HCT116 (cell line): ENCODE measurements around the gene CDK14.

Source experiments
- CBX3 ChIP-seq: IDR thresholded peaks from 2 replicates; pipeline ENCODE4 v1.6.1; 2012; ENCODE audit warnings: low read depth
- EZH2 ChIP-seq: fragments of 200-600 bp; sonication (generic); IDR thresholded peaks from 2 replicates; pipeline ENCODE4 v1.6.1; 2017; ENCODE audit warnings: antibody characterized with exemption, mixed run types
- EZH2phosphoT487 ChIP-seq: fragments of 200-600 bp; IDR thresholded peaks from 2 replicates; pipeline ENCODE4 v1.6.1; 2018; ENCODE audit warnings: antibody characterized with exemption, borderline replicate concordance
- JUND ChIP-seq: IDR thresholded peaks from 2 replicates; pipeline ENCODE4 v1.6.1; 2012
- POLR2A ChIP-seq: IDR thresholded peaks from 2 replicates; pipeline ENCODE4 v1.7.0; 2011; ENCODE audit warnings: borderline replicate concordance; ENCODE audit not compliant: insufficient read depth, insufficient read length; ENCODE audit errors: extremely low read depth
- POLR2AphosphoS5 ChIP-seq: IDR thresholded peaks from 2 replicates; pipeline ENCODE4 v1.6.1; 2011; ENCODE audit warnings: mild to moderate bottlenecking, low read depth, low read length, moderate library complexity
- RAD21 ChIP-seq: IDR thresholded peaks from 2 replicates; pipeline ENCODE4 v1.6.1; 2012; ENCODE audit warnings: low read depth, mild to moderate bottlenecking
- SIN3A ChIP-seq: IDR thresholded peaks from 2 replicates; pipeline ENCODE4 v1.6.1; 2012; ENCODE audit warnings: low read depth
- ZNF274 ChIP-seq: fragments of 200-500 bp; sonication (Bioruptor generic); IDR thresholded peaks from 2 replicates; pipeline ENCODE4 v1.6.1; 2014; ENCODE audit warnings: mild to moderate bottlenecking, low read depth, low read length, inconsistent platforms
- TF ChIP-seq, protein P1 (sequence below): IDR thresholded peaks from 2 replicates; pipeline ENCODE4 v1.6.1; 2012; ENCODE audit warnings: low read depth
- TF ChIP-seq, protein P2 (sequence below), 3 experiments: fragments of 200-600 bp in 1 of 3; sonication (generic) in 1 of 3; IDR thresholded peaks in 2 of 3; conservative IDR thresholded peaks in 1 of 3; 2 replicates each; pipeline ENCODE4 v1.5.1; 2012 to 2017; ENCODE audit warnings: low read depth in 2 of 3, low read length in 2 of 3, antibody characterized with exemption in 1 of 3, borderline replicate concordance in 1 of 3, control low read depth in 1 of 3, mild to moderate bottlenecking in 1 of 3, mixed read lengths in 1 of 3, mixed run types in 1 of 3, moderate library complexity in 1 of 3; ENCODE audit not compliant: insufficient read depth in 1 of 3
- TF ChIP-seq, protein P3 (sequence below): IDR thresholded peaks from 2 replicates; pipeline ENCODE4 v1.6.1; 2012
- TF ChIP-seq, protein P4 (sequence below): IDR thresholded peaks from 2 replicates; pipeline ENCODE4 v1.6.1; 2012

DNA sequence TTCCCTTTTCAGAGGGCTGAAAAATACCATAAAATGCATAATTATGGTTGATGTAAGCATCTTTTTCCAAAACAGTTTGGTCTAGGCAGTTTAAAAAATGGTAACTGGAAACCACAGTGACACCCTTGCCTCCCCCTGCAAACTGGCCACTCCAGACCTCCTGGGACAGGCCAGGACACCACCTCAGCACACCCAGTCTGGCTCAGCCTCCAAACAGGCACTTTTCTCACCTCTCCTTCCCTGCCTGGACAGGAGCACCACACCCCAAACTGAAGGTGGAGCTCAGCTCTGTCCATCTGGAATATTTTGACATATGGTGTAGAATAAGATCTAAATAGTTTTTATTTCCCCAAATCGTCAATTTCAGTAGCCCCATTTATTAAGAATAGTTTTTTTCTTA lies 78.5 kb downstream of the CDK14 start:
- no peak for TF ChIP-seq CBX3
- TF ChIP-seq JUND = no peak
- TF ChIP-seq, protein P1, sequence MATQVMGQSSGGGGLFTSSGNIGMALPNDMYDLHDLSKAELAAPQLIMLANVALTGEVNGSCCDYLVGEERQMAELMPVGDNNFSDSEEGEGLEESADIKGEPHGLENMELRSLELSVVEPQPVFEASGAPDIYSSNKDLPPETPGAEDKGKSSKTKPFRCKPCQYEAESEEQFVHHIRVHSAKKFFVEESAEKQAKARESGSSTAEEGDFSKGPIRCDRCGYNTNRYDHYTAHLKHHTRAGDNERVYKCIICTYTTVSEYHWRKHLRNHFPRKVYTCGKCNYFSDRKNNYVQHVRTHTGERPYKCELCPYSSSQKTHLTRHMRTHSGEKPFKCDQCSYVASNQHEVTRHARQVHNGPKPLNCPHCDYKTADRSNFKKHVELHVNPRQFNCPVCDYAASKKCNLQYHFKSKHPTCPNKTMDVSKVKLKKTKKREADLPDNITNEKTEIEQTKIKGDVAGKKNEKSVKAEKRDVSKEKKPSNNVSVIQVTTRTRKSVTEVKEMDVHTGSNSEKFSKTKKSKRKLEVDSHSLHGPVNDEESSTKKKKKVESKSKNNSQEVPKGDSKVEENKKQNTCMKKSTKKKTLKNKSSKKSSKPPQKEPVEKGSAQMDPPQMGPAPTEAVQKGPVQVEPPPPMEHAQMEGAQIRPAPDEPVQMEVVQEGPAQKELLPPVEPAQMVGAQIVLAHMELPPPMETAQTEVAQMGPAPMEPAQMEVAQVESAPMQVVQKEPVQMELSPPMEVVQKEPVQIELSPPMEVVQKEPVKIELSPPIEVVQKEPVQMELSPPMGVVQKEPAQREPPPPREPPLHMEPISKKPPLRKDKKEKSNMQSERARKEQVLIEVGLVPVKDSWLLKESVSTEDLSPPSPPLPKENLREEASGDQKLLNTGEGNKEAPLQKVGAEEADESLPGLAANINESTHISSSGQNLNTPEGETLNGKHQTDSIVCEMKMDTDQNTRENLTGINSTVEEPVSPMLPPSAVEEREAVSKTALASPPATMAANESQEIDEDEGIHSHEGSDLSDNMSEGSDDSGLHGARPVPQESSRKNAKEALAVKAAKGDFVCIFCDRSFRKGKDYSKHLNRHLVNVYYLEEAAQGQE = no peak
- TF ChIP-seq POLR2A = no peak
- TF ChIP-seq, protein P2, sequence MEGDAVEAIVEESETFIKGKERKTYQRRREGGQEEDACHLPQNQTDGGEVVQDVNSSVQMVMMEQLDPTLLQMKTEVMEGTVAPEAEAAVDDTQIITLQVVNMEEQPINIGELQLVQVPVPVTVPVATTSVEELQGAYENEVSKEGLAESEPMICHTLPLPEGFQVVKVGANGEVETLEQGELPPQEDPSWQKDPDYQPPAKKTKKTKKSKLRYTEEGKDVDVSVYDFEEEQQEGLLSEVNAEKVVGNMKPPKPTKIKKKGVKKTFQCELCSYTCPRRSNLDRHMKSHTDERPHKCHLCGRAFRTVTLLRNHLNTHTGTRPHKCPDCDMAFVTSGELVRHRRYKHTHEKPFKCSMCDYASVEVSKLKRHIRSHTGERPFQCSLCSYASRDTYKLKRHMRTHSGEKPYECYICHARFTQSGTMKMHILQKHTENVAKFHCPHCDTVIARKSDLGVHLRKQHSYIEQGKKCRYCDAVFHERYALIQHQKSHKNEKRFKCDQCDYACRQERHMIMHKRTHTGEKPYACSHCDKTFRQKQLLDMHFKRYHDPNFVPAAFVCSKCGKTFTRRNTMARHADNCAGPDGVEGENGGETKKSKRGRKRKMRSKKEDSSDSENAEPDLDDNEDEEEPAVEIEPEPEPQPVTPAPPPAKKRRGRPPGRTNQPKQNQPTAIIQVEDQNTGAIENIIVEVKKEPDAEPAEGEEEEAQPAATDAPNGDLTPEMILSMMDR (IDR thresholded peaks at IDR 0.05 in 2 of 3, conservative IDR thresholded peaks at IDR 0.05 in 1 of 3; ENCODE audit: borderline replicate concordance in 1 of 3, insufficient read depth in 1 of 3, low read depth in 2 of 3, low read length in 2 of 3) = no peak
- no peak for TF ChIP-seq SIN3A
- no peak for TF ChIP-seq EZH2
- TF ChIP-seq, protein P3, sequence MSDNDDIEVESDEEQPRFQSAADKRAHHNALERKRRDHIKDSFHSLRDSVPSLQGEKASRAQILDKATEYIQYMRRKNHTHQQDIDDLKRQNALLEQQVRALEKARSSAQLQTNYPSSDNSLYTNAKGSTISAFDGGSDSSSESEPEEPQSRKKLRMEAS = no peak
- no peak for TF ChIP-seq POLR2AphosphoS5
- TF ChIP-seq RAD21 = no peak
- no peak for TF ChIP-seq ZNF274
- no peak for TF ChIP-seq EZH2phosphoT487
- TF ChIP-seq, protein P4, sequence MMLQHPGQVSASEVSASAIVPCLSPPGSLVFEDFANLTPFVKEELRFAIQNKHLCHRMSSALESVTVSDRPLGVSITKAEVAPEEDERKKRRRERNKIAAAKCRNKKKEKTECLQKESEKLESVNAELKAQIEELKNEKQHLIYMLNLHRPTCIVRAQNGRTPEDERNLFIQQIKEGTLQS = no peak
